HFF-Myc (cell line): ENCODE measurements around the gene TMEM47.

Experiments used
- DNase-seq: peaks from one replicate; pipeline ENCODE4 v3.0.0-alpha.2; 2011; ENCODE audit warnings: low read depth; ENCODE audit errors: extremely low read depth
- H3K4me3 ChIP-seq: replicated peaks from 2 replicates; pipeline ENCODE4 v1.5.1; 2011; ENCODE audit warnings: low read depth, mild to moderate bottlenecking, control low read depth, low read length
- TF ChIP-seq, protein P1 (sequence below): IDR thresholded peaks from 2 replicates; pipeline ENCODE4 v1.5.1; 2012; ENCODE audit warnings: mild to moderate bottlenecking, low read depth, low read length, control low read depth; ENCODE audit errors: missing control alignments

Gene TMEM47

DNA sequence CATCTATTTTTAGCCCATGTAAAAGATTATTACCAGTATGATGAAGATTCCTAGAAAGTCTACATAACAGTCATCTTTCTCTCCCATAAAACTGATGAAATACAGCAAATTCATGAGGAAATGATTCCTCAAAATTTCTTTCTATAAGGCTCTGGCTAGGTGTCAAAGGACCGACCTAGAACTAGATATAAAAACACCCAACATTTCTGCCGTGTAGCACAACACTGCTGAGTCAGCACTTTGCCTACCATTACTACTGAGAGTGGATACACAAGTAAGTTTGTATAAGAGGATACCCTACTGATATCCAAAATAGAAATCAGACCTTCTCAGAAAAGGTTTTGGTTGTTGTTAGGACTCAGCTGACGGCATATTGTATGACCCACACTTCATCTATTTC is 24.7 kb downstream of the TMEM47 start:
- TF ChIP-seq, protein P1, sequence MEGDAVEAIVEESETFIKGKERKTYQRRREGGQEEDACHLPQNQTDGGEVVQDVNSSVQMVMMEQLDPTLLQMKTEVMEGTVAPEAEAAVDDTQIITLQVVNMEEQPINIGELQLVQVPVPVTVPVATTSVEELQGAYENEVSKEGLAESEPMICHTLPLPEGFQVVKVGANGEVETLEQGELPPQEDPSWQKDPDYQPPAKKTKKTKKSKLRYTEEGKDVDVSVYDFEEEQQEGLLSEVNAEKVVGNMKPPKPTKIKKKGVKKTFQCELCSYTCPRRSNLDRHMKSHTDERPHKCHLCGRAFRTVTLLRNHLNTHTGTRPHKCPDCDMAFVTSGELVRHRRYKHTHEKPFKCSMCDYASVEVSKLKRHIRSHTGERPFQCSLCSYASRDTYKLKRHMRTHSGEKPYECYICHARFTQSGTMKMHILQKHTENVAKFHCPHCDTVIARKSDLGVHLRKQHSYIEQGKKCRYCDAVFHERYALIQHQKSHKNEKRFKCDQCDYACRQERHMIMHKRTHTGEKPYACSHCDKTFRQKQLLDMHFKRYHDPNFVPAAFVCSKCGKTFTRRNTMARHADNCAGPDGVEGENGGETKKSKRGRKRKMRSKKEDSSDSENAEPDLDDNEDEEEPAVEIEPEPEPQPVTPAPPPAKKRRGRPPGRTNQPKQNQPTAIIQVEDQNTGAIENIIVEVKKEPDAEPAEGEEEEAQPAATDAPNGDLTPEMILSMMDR = no peak

DNA sequence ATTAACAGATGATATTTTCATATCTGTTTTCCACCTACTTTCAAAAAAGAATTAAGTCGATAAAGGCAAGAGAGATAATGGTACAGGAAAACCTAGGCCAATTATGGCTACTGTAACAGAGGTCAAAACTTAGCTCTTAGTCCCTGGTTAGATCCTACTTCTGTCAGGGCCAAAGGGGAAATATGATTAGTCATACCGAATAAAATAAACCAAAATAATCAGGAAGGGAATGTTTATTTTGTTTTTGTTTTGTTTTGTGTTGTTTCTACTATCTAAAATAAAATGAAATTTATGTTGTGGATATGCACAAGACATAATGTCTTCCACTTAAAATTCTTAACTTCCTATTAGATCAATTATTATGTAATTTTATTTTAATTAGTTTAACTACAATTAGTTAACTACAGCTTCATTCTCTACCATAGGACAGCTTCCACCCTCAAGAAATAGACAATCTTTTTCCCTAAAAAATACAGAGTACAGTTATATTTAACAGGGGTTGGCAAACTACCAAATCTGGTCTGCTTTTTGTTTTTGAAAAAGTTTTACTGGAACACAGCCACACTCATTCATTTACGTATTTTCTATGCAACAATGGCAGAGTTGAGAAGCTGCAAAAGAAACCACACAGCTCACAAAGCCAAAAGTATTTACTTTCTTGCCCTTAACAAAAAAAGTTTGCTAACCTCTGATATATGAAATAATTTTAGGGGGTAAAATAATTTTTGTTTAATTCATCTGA is 25.4 kb downstream of the TMEM47 start:
- H3K4me3 ChIP-seq = no peak overlapping the region
- TF ChIP-seq, protein P1 = no peak
- DNase-seq = no peak

More for the DNA sequence above, 24.7 kb downstream of the TMEM47 start:
- no peak overlapping the region for H3K4me3 ChIP-seq
- no peak for DNase-seq

DNA sequence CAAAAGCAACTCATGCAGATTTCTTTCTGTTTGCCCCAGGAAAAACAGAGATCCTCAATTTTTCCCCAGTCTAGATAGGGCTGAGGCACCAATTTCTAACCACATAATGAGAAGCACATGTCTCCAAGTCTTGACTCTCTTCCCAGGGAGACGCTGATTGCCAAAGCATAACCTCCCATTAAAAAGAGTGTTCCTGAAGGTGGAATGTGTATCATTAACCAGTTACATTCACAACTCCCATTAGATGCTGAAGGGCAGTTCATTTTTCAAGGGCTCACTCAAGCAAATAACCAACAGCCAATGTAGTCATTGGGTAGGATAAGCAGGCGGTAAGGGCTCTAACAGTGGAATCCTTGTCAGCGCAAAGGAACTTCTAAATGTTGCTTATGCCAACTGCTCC is 27.5 kb downstream of the TMEM47 start:
- H3K4me3 ChIP-seq = no peak overlapping the region
- peak; percentile 14 for DNase-seq
- TF ChIP-seq, protein P1 = no peak

DNA sequence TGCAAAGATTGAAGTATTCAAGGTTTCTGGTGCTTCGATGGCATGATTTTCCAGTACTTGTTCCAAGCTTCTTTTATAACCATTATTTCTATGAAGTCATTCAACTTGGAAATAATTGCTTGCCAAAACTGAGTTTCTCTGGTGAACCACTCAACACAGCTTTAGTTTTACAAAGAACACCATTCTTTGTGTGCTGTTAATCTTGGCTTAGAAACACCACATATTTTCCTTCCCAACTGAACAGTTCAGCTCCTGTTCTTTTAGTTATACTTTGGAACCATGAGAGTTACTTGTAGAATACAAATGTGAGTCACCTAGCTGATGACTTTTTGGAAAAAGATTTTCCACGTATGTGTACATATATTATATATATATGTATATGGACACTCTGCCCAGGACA is 32.7 kb downstream of the TMEM47 start:
- no peak for DNase-seq
- TF ChIP-seq, protein P1 = no peak
- H3K4me3 ChIP-seq = no peak overlapping the region

DNA sequence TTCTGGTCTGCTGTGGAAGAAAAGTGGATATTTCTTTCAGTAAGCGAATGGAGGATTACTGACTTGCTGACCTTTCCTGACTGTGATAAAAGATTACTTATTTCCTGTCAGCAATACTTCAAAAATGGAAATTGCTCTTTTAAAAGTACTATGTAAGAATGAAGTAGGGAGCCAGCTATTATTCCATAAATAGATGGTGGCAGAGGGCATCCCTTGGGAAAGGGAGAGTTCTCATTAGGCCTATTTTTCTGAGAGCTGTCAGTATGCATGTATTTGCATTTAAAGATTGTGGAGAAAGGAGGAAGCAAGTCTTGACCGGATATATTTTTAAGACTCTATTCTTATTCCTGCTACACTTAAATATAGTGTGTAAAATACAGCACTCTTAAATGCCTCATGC is 37.2 kb downstream of the TMEM47 start:
- TF ChIP-seq, protein P1 = no peak
- no peak for DNase-seq
- H3K4me3 ChIP-seq = no peak overlapping the region

DNA sequence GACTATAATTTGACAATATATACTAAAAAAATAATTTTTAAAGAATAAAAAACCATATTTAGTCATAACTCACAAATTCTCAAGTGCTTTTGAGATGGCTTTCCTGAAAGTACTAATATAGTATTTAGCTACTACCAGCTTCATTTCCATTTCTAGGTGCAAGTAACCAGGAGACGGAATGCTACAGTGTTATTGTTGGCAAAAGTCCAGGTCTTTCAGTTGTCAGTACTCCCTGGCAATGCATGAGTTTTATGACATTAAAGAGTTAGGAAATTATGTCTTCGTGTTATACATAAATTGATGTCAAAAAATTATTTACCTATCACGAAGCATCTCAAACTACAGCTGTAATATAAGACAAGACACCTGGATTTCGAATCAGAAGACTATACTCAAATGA is 45.0 kb downstream of the TMEM47 start:
- no peak for DNase-seq
- H3K4me3 ChIP-seq = no peak overlapping the region
- TF ChIP-seq, protein P1 = no peak

DNA sequence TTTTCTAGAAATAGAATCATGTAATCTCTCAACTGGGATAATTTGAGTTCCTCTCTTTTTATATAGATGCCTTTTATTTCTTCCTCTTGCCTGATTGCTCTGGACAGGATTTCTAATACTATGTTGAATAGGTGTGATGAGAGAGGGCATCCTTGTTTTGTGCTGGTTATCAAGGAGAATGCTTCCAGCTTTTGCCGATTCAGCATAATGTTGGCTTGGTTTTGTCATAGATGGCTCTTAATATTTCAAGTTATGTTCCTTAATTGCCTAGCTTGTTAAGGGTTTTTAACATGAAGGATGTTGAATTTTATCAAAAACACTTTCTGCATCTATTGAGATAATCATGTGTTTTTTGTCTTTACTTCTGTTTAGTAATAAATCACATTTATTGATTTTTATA is 58.7 kb downstream of the TMEM47 start:
- TF ChIP-seq, protein P1 = no peak
- no peak for DNase-seq
- no peak overlapping the region for H3K4me3 ChIP-seq
